ENCODE results near the gene BYSL.

- TF ChIP-seq CTCF (IDR thresholded peaks at IDR 0.05) (no peak), POLR2A (IDR thresholded peaks at IDR 0.05; ENCODE audit: low read length) (no peak), RCOR1 (IDR thresholded peaks at IDR 0.05; ENCODE audit: low read depth, low read length) (no peak), SMC3 (IDR thresholded peaks at IDR 0.05) (no peak), RAD21 (conservative IDR thresholded peaks at IDR 0.05 in 1 of 2, IDR thresholded peaks at IDR 0.05 in 1 of 2) (no peak), MYC (IDR thresholded peaks at IDR 0.05; ENCODE audit: borderline replicate concordance, low read length) (no peak), BCL3 (IDR thresholded peaks at IDR 0.05) (no peak), ZFP36 (IDR thresholded peaks at IDR 0.05; ENCODE audit: borderline replicate concordance, partially characterized antibody) (no peak), CEBPB (IDR thresholded peaks at IDR 0.05) (no peak), JUNB (IDR thresholded peaks at IDR 0.05) (no peak), REST (IDR thresholded peaks at IDR 0.05) (no peak), HOXA7 (CRISPR knock-in tag; IDR thresholded peaks at IDR 0.05) (no peak), RFX5 (IDR thresholded peaks at IDR 0.05) (no peak), RNF2 (IDR thresholded peaks at IDR 0.05; ENCODE audit: borderline replicate concordance, low read depth) (no peak)
Measured at GRCh38 chr6:41871691-41872090, 49.6 kb upstream of the BYSL start.
